Progenitor cell of endocrine pancreas (in vitro differentiated cells): ENCODE data around the gene GATD1. TPM values are rescaled to one million over a fixed set of nuclear protein-coding genes. Genes with fewer than 3 reads are reported as not detected.
A peak's percentile ranks its signal among the peaks of the same experiment; 100 is the strongest.

Experiments used
- DNase-seq: peaks from one replicate; pipeline ENCODE4 v3.0.0; 2021; ENCODE audit warnings: low spot score; ENCODE audit not compliant: unreplicated experiment
- H3K27ac Mint-ChIP-seq: 2 replicates; pipeline ENCODE4 v1.8.0; 2021; ENCODE audit warnings: mild to moderate bottlenecking, moderate library complexity, mixed read lengths
- H3K27me3 Mint-ChIP-seq: 2 replicates; pipeline ENCODE4 v1.8.0; 2021; ENCODE audit warnings: mixed read lengths
- H3K36me3 Mint-ChIP-seq: 2 replicates; pipeline ENCODE4 v1.8.0; 2022; ENCODE audit warnings: mixed read lengths; ENCODE audit not compliant: insufficient read depth
- H3K4me1 Mint-ChIP-seq: 2 replicates; pipeline ENCODE4 v1.8.0; 2021; ENCODE audit warnings: low read depth, mixed read lengths
- H3K4me3 Mint-ChIP-seq: 2 replicates; pipeline ENCODE4 v1.8.0; 2021; ENCODE audit warnings: low read depth, mild to moderate bottlenecking, moderate library complexity, mixed read lengths
- H3K9me3 Mint-ChIP-seq: 2 replicates; pipeline ENCODE4 v1.8.0; 2021; ENCODE audit warnings: low read depth, mixed read lengths
- total RNA-seq: library from RNA; stranded (reverse); gene quantifications from 2 replicates; pipeline ENCODE4 v1.2.1, GENCODE V29; 2021
- TF ChIP-seq, protein P1 (sequence below): fragments of 200-600 bp; sonication (generic); IDR thresholded peaks from one replicate; pipeline ENCODE4 v1.5.0; 2021; ENCODE audit warnings: antibody characterized with exemption, mild to moderate bottlenecking; ENCODE audit not compliant: unreplicated experiment

Gene GATD1
- total RNA-seq, 1 donor from 2014 or later: 74.1 TPM

DNA sequence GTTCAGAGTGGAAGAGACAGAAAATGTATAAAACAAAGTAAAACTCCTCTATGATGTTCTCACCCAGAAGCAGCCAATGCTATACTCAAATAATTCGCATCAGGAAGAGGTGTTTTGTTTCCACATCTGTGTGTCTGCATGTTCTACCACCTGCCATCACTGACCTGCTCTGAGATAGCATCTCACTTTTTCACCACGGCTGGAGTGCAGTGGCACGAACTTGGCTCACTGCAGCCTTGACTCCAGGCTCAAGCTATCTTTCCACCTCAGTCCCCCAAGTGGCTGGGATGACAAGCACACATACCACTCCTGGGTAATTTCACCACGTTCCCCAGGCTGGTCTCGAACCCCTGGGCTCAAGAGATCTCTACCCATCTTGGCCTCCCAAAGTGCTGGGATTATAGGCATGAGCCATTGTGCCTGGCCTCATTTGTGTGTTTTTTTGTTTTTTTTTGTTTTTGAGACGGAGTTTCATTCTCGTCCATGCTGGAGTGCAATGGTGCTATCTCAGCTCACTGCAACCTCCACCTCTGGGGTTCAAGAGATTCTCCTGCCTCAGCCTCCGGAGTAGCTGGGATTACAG is 15.7 kb downstream of the GATD1 start:
- DNase-seq: no peak
- H3K4me3 Mint-ChIP-seq: no peak overlapping the region
- no peaks in the 10 kb centered on the region for H3K4me1 Mint-ChIP-seq
- H3K27me3 Mint-ChIP-seq: no peaks in the 10 kb centered on the region
- no peak overlapping the region for H3K27ac Mint-ChIP-seq
- TF ChIP-seq, protein P1, sequence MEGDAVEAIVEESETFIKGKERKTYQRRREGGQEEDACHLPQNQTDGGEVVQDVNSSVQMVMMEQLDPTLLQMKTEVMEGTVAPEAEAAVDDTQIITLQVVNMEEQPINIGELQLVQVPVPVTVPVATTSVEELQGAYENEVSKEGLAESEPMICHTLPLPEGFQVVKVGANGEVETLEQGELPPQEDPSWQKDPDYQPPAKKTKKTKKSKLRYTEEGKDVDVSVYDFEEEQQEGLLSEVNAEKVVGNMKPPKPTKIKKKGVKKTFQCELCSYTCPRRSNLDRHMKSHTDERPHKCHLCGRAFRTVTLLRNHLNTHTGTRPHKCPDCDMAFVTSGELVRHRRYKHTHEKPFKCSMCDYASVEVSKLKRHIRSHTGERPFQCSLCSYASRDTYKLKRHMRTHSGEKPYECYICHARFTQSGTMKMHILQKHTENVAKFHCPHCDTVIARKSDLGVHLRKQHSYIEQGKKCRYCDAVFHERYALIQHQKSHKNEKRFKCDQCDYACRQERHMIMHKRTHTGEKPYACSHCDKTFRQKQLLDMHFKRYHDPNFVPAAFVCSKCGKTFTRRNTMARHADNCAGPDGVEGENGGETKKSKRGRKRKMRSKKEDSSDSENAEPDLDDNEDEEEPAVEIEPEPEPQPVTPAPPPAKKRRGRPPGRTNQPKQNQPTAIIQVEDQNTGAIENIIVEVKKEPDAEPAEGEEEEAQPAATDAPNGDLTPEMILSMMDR: no peak
- H3K36me3 Mint-ChIP-seq: peaks cover 12% of the 10 kb centered on the region
- no peaks in the 10 kb centered on the region for H3K9me3 Mint-ChIP-seq

DNA sequence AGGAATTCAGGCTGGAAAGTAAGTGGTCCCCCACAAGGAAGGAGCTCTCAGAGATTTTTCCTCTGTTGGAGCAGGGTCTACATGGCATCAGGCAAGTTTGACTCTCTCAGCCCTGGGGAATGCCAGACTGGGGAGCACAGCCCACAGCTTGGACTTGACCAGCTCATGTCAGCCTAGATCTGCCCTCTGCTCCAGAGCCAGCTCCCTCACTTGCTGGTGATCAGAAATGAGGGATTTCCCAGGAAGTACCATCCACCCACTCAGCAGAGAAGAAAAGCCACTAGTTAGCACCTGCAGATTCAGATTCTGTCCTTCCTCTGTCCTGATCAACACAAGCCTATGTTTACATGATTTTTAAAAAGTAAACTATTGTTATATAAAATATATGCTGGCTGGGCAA is 17.1 kb downstream of the GATD1 start:
- Mint-ChIP-seq H3K36me3 (peaks cover 12% of the 10 kb centered on the region), H3K27me3 (no peaks in the 10 kb centered on the region), H3K4me3 (no peak overlapping the region), H3K4me1 (peaks cover 3% of the 10 kb centered on the region), H3K27ac (no peak overlapping the region), H3K9me3 (no peaks in the 10 kb centered on the region)
- TF ChIP-seq, protein P1: no peak
- no peak for DNase-seq

DNA sequence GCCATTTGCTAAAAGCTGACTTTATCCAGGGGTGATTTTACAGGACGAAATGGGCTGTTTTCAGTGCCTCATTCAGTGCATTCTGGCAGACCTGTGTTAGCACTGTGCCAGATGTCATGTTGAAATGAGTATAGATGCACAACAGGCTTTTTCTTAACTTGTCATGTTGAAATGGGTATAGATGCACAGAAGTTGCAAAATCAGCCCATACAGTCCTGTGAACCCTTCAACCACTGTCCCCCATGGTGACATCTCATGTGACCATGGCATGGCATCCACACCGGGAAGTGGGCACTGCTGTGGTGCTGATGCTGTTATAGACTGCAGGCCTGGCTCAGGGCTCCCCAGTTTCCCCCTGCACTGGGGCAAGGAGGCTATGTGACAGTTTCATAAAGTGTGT is 27.6 kb downstream of the GATD1 start:
- Mint-ChIP-seq H3K27me3 (no peaks in the 10 kb centered on the region), H3K9me3 (no peaks in the 10 kb centered on the region), H3K4me3 (peak overlapping the region; percentile 44), H3K36me3 (no peaks in the 10 kb centered on the region), H3K4me1 (peaks cover 11% of the 10 kb centered on the region), H3K27ac (no peak overlapping the region)
- TF ChIP-seq, protein P1: no peak
- DNase-seq: no peak

DNA sequence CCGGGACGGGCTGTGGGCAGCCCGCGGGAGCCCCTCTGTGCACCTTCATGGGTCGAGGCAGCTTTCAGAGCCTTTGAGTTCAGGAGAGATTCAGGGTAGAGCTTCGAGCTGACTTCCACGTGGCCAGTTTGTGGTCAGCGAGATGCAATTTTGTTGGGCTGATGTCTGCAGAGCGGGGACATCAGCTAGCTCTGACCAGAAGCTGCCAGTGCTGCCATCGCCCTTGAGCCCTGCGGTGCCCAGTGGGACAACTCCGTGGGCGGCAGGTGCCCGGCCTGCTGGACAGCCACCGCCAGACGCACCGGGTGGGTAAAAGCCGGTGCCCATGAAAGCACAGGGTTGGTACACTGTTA is 29.3 kb downstream of the GATD1 start:
- peak overlapping the region; percentile 41 for H3K27ac Mint-ChIP-seq
- DNase-seq: no peak
- no peaks in the 10 kb centered on the region for H3K9me3 Mint-ChIP-seq
- TF ChIP-seq, protein P1: no peak
- H3K27me3 Mint-ChIP-seq: peaks cover 5% of the 10 kb centered on the region
- peaks cover 11% of the 10 kb centered on the region for H3K4me1 Mint-ChIP-seq
- peak overlapping the region; percentile 80 for H3K4me3 Mint-ChIP-seq
- no peaks in the 10 kb centered on the region for H3K36me3 Mint-ChIP-seq

DNA sequence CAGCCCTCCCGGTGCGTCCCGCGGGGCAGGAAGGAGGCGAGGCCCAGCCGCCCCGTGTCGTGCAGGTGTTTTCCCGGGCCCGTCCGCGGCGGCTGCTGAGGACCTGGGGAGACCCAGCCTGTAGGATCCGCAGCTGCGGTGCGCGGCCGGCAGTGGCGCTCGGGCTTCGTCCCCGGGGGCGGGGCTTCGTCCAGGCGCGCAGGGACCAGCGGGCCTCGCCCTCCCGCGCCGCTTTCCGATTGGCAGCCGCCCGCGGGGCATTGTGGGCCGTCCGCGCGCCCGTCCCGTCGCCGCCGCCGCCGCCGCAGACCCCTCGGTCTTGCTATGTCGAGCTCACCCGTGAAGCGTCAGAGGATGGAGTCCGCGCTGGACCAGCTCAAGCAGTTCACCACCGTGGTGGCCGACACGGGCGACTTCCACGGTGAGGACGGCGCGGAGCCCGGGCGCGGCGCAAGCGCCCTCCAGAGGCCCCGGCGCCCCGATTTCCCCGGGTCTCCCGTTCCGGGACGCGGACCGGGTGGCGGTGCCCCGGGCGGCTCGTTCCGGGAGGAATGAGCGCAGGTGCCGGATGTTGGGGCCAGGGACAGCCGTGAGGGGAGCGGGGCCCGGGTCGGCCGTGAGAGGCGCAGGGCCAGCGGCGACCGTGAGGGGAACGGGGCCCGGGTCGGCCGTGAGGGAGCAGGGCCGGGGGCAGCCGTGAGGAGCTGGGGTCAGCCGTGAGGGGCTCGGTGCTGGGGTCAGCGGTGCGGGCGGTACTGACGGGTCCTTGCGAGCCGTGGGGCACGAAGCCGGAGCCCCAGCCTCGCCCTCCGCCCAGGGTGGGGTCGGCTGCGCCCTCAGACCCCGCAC is 29.9 kb downstream of the GATD1 start, which contains the start of gene TALDO1:
TALDO1 (plus strand) TSS at position 307 of the 849 bp plus-strand sequence; CDS start at position 325, 18 bp downstream.
- H3K27me3 Mint-ChIP-seq: peaks cover 5% of the 10 kb centered on the region

More for the DNA sequence above, 29.9 kb downstream of the GATD1 start, which contains the start of gene TALDO1:
- DNase-seq: peak; percentile 93
- Mint-ChIP-seq H3K9me3 (no peaks in the 10 kb centered on the region), H3K4me1 (peaks cover 11% of the 10 kb centered on the region), H3K27ac (peak within 1 kb of the TSS; percentile 49), H3K4me3 (peak within 1 kb of the TSS; percentile 80), H3K36me3 (no peaks in the 10 kb centered on the region)
- TF ChIP-seq, protein P1: peak; percentile 17
